OCI-LY1 (cell line): ENCODE measurements around the gene VIL1.
A peak's percentile ranks its signal among the peaks of the same experiment; 100 is the strongest.

Source experiments
- H2AFZ ChIP-seq: fragments of 200-600 bp; sonication (generic), shearing (Covaris generic); 2 replicates; pipeline ENCODE4 v1.6.0; 2014; ENCODE audit warnings: antibody characterized with exemption, mild to moderate bottlenecking, low read length
- H3F3A ChIP-seq: fragments of 200-600 bp; sonication (generic), shearing (Covaris generic); 2 replicates; pipeline ENCODE4 v1.6.0; 2014; ENCODE audit warnings: mild to moderate bottlenecking, antibody characterized with exemption, low read length, moderate library complexity; ENCODE audit not compliant: insufficient read depth
- H3K27ac ChIP-seq: fragments of 200-600 bp; sonication (generic); 2 replicates; pipeline ENCODE4 v1.5.1; 2014; ENCODE audit warnings: low read length, mixed run types, mild to moderate bottlenecking, low read depth; ENCODE audit not compliant: poor library complexity, severe bottlenecking
- H3K27me3 ChIP-seq: fragments of 200-600 bp; sonication (generic); 2 replicates; pipeline ENCODE4 v1.6.0; 2014; ENCODE audit warnings: antibody characterized with exemption, mild to moderate bottlenecking, low read length, moderate library complexity; ENCODE audit not compliant: insufficient read depth
- H3K36me3 ChIP-seq: fragments of 200-600 bp; sonication (generic); 2 replicates; pipeline ENCODE4 v1.6.1; 2014; ENCODE audit warnings: mild to moderate bottlenecking, antibody characterized with exemption, low read length, moderate library complexity, mixed read lengths; ENCODE audit not compliant: insufficient read depth
- H3K4me1 ChIP-seq: fragments of 200-600 bp; sonication (generic); 2 replicates; pipeline ENCODE4 v1.5.1; 2014; ENCODE audit warnings: mild to moderate bottlenecking, low read length, moderate library complexity; ENCODE audit not compliant: insufficient read depth, severe bottlenecking
- H3K4me2 ChIP-seq: fragments of 200-600 bp; sonication (generic), shearing (Covaris generic); 2 replicates; pipeline ENCODE4 v1.6.1; 2014; ENCODE audit warnings: low read length
- H3K4me3 ChIP-seq: fragments of 200-600 bp; sonication (generic); 2 replicates; pipeline ENCODE4 v1.5.1; 2014; ENCODE audit warnings: low read length, low read depth, mild to moderate bottlenecking, mixed read lengths; ENCODE audit not compliant: poor library complexity, severe bottlenecking
- H3K79me2 ChIP-seq: fragments of 200-600 bp; shearing (Covaris generic); 2 replicates; pipeline ENCODE4 v1.6.1; 2016; ENCODE audit warnings: mixed run types, low read length, mixed read lengths; ENCODE audit not compliant: insufficient read depth
- H3K9ac ChIP-seq: fragments of 200-600 bp; sonication (generic), shearing (Covaris generic); 2 replicates; pipeline ENCODE4 v1.6.1; 2014; ENCODE audit warnings: mild to moderate bottlenecking, low read length, mixed read lengths
- H3K9me2 ChIP-seq: fragments of 200-600 bp; sonication (generic), shearing (Covaris generic); 2 replicates; pipeline ENCODE4 v1.6.1; 2014; ENCODE audit warnings: low read depth, mild to moderate bottlenecking, low read length, mixed read lengths
- H3K9me3 ChIP-seq: fragments of 200-600 bp; shearing (Covaris generic); 2 replicates; pipeline ENCODE4 v1.6.1; 2014; ENCODE audit warnings: low read length, mixed read lengths
- H4K20me1 ChIP-seq: fragments of 200-600 bp; sonication (generic), shearing (Covaris generic); 2 replicates; pipeline ENCODE4 v1.6.0; 2016; ENCODE audit warnings: mild to moderate bottlenecking, low read length; ENCODE audit not compliant: insufficient read depth
- EZH2 ChIP-seq: fragments of 200-600 bp; sonication (generic), shearing (Covaris generic); IDR thresholded peaks from 2 replicates; pipeline ENCODE4 v1.8.0; 2017; ENCODE audit warnings: borderline replicate concordance, mixed run types, mild to moderate bottlenecking, antibody characterized with exemption, low read length, moderate library complexity, mixed read lengths
- TF ChIP-seq, protein P1 (sequence below): fragments of 200-600 bp; sonication (generic), shearing (Covaris generic); IDR thresholded peaks from 2 replicates; pipeline ENCODE4 v1.5.1; 2017; ENCODE audit warnings: mild to moderate bottlenecking, antibody characterized with exemption, low read length, moderate library complexity, mixed read lengths

Gene VIL1

DNA sequence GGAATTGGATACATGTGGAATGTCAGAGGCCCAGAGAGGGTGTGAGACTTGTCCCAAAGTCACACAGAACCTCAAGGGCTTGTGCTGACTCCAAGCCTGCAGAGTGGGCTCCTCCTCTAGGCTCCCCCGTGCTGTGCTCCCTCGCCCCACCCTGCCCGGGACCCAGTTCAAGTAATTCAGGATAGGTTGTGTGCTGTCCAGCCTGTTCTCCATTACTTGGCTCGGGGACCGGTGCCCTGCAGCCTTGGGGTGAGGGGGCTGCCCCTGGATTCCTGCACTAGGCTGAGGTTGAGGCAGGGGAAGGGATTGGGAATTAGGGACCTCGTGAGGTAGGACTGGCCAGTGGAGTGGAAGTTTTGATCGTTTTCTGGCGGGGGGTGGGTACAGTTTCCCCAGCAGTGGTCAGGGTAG is 16.4 kb upstream of the VIL1 start:
- no peaks in the 10 kb centered on the region for H3F3A ChIP-seq
- no peaks in the 10 kb centered on the region for H3K9me2 ChIP-seq
- peaks cover 30% of the 10 kb centered on the region for H3K36me3 ChIP-seq
- no peak overlapping the region for H2AFZ ChIP-seq
- no peaks in the 10 kb centered on the region for H3K79me2 ChIP-seq
- no peak overlapping the region for H3K9ac ChIP-seq
- H3K9me3 ChIP-seq, result no peaks in the 10 kb centered on the region
- H3K4me1 ChIP-seq, result peaks cover 65% of the 10 kb centered on the region
- no peak overlapping the region for H3K4me2 ChIP-seq
- TF ChIP-seq EZH2, result no peak
- TF ChIP-seq, protein P1, sequence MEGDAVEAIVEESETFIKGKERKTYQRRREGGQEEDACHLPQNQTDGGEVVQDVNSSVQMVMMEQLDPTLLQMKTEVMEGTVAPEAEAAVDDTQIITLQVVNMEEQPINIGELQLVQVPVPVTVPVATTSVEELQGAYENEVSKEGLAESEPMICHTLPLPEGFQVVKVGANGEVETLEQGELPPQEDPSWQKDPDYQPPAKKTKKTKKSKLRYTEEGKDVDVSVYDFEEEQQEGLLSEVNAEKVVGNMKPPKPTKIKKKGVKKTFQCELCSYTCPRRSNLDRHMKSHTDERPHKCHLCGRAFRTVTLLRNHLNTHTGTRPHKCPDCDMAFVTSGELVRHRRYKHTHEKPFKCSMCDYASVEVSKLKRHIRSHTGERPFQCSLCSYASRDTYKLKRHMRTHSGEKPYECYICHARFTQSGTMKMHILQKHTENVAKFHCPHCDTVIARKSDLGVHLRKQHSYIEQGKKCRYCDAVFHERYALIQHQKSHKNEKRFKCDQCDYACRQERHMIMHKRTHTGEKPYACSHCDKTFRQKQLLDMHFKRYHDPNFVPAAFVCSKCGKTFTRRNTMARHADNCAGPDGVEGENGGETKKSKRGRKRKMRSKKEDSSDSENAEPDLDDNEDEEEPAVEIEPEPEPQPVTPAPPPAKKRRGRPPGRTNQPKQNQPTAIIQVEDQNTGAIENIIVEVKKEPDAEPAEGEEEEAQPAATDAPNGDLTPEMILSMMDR, result no peak
- H3K27me3 ChIP-seq, result no peaks in the 10 kb centered on the region
- H3K27ac ChIP-seq, result no peak overlapping the region
- no peaks in the 10 kb centered on the region for H4K20me1 ChIP-seq
- no peak overlapping the region for H3K4me3 ChIP-seq

DNA sequence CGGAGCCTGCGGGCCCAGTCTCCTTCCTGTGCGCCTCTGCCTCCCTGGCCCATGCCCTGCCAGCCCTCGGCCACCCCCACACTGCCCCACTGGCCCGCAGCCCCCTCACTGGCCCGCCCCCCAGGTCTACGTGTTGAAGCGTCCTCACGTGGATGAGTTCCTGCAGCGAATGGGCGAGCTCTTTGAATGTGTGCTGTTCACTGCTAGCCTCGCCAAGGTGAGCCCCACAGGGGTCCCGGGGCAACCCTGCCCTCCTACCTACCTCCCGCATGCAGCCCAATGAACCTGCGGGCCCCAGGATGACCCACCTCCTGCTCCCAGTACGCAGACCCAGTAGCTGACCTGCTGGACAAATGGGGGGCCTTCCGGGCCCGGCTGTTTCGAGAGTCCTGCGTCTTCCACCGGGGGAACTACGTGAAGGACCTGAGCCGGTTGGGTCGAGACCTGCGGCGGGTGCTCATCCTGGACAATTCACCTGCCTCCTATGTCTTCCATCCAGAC is 16.0 kb upstream of the VIL1 start:
- Histone ChIP-seq H3F3A (no peaks in the 10 kb centered on the region), H3K9ac (no peak overlapping the region), H2AFZ (no peak overlapping the region), H3K9me3 (no peaks in the 10 kb centered on the region), H3K4me2 (no peak overlapping the region), H3K27ac (no peak overlapping the region), H4K20me1 (no peaks in the 10 kb centered on the region), H3K9me2 (no peaks in the 10 kb centered on the region), H3K27me3 (no peaks in the 10 kb centered on the region), H3K36me3 (peaks cover 30% of the 10 kb centered on the region), H3K4me1 (peaks cover 61% of the 10 kb centered on the region), H3K79me2 (no peaks in the 10 kb centered on the region), H3K4me3 (no peak overlapping the region)
- TF ChIP-seq, protein P1, result no peak
- no peak for TF ChIP-seq EZH2

DNA sequence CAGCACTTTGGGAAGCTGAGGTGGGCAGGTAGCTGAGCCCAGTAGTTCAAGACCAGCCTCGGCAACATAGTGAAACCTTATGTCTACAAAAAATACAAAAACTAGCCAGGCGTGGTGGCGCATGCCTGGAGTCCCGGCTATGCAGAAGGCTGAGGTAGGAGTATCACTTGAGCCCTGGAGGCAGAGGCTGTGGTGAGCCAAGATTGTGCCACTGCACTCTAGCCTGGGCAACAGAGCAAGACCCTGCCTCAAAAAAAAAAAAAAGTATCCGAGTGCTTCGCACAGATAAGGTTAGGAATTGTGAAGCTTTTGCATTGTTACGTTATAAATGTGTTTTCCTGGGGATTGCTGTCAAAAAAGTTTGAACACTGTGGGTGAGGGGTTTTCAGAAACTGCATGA is 15.1 kb upstream of the VIL1 start:
- no peak for TF ChIP-seq EZH2
- TF ChIP-seq, protein P1, result no peak
- H3K27ac ChIP-seq, result peak overlapping the region; percentile 74
- H3F3A ChIP-seq, result no peaks in the 10 kb centered on the region
- no peak overlapping the region for H2AFZ ChIP-seq
- H3K9ac ChIP-seq, result no peak overlapping the region
- H3K4me1 ChIP-seq, result peaks cover 53% of the 10 kb centered on the region
- no peaks in the 10 kb centered on the region for H3K9me2 ChIP-seq
- no peaks in the 10 kb centered on the region for H3K79me2 ChIP-seq
- H3K27me3 ChIP-seq, result no peaks in the 10 kb centered on the region
- no peaks in the 10 kb centered on the region for H4K20me1 ChIP-seq
- H3K36me3 ChIP-seq, result peaks cover 30% of the 10 kb centered on the region
- H3K4me2 ChIP-seq, result no peak overlapping the region
- H3K9me3 ChIP-seq, result no peaks in the 10 kb centered on the region
- no peak overlapping the region for H3K4me3 ChIP-seq
